ENCODE measurements around the gene PLXDC2.
"Not testable (repeated sequence)": the region's sequence is repeated elsewhere in the genome, so short reads cannot be mapped to it uniquely, and the experiment has no call there.

Gene PLXDC2

DNA sequence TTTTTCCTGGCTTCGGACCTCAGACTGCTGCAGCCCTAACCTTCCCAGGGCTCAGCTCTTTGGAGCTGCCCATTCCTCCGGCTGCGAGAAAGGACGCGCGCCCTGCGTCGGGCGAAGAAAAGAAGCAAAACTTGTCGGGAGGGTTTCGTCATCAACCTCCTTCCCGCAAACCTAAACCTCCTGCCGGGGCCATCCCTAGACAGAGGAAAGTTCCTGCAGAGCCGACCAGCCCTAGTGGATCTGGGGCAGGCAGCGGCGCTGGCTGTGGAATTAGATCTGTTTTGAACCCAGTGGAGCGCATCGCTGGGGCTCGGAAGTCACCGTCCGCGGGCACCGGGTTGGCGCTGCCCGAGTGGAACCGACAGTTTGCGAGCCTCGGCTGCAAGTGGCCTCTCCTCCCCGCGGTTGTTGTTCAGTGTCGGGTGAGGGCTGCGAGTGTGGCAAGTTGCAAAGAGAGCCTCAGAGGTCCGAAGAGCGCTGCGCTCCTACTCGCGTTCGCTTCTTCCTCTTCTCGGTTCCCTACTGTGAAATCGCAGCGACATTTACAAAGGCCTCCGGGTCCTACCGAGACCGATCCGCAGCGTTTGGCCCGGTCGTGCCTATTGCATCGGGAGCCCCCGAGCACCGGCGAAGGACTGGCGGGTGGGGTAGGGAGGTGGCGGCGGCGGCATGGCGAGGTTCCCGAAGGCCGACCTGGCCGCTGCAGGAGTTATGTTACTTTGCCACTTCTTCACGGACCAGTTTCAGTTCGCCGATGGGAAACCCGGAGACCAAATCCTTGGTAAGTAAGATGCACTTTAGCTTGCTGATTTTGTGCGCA is at the start of gene PLXDC2:
Gene PLXDC2 (plus strand): TSS at position 22 of the 820 bp plus-strand sequence.
- no peak for DNase-seq (ENCODE audit: low read depth in 2 of 2)

DNA sequence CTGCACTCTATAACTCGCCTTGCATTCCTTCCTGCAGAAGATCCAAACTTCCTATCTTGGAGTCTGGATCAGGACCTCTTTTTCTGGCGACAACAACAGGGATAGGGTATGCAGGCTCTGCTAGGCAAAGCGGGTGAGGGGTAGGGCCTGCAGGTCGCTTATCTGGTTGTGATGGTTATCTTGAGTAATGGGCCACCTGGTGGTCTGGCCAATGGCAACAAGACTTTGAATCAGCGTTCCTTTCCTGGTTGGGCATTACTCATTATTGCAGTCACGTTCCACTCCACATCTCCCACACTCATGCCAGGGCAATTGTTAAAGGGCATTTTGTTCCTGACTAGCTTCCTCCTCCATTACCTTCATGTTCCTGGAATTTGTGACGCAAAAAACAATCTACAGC is 48.4 kb upstream of the PLXDC2 start:
- DNase-seq (ENCODE audit: low read depth in 2 of 2) = no peak

GRCh38 chr10:19769826-19770225 is 46.4 kb upstream of the PLXDC2 start:
- DNase-seq (ENCODE audit: low read depth in 2 of 2) = not testable (repeated sequence)

GRCh38 chr10:19772972-19773371 is 43.3 kb upstream of the PLXDC2 start:
- no peak for DNase-seq (ENCODE audit: low read depth in 2 of 2)

DNA sequence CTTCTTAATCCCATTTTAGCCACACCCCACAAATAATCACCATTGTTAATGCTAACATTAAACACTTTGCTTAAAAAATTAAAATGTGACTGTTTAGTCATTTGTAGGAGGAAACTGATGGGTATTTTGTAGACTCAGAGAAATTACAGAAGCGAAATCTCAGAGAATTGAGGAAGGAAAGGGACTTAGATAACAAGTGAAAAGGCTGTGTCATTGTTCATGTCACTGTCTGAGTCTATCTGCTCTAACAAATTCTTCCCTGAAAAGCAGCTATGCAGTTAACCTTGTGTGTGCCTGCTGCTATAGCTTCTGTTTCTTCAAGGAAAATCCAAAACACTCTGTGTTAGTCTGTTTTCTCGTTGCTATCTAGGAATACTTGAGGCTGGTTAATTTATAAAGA is 40.9 kb upstream of the PLXDC2 start:
- DNase-seq (ENCODE audit: low read depth in 2 of 2) = no peak

DNA sequence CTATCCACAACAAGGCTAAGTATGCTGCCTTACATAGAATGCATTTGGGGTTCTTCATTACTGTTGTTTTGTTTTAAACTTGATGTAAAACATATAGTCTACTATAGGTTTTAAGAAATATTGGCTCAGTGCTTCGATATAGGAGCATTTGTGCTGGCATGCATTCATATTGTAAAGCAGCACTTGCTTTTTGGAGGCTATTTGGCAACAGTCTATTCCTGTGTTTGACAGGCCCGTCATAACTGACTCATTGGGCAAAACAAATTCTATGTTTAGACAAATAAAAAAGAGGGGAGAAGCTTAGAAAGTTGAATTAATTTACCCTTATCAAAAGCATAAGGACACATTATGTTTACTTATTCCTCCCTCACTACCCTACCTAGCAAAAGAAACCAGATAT is 38.4 kb upstream of the PLXDC2 start:
- no peak for DNase-seq (ENCODE audit: low read depth in 2 of 2)

DNA sequence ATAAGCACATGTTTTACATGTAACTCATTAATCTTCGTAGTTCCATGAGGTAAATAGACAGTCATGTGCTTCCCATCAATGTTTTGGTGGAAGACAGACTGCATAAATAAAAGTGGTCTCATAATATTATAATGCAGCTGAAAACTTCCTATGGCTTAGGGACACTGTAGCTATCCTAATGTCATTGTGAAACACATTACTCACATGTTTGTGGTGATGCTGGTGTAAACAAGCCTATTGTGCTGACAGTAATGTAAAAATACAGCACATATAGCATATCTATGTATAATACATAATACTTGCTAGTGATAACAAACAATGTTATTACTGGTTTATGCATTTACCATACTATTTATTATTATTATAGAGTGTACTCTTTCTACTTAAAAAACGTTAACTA is 37.2 kb upstream of the PLXDC2 start:
- DNase-seq (ENCODE audit: low read depth in 2 of 2) = no peak

DNA sequence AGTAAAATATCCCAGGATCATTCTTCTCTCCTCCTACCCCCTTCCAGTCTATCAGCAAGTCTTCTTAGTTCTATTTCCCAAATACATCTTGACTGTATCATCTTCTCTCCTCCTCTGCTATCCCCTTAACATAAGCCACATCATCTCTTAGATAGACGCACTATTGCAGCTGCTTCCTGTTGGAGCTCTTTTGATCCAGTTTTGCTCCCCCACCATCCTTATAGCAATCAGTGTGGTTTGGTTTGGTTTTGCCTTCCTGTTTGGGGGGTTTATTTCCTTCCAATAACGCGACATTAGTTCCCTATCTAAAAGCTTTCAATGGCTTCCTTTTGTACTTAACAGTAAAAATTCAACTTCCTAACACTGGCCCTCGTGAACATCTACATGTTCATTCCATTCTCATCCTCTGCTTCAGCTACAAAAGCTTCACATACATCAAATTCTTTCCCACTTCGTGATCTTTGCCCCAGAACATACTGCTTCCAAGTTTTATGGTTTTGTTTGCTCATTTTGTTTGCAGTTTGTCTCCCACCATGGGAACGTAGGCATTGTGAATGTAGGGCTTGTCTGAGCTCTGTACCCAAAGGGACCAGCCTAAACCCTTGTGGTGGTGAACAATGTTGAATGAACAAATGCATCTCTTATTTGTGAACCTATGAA is 33.7 kb upstream of the PLXDC2 start:
- no peak for DNase-seq (ENCODE audit: low read depth in 2 of 2)

DNA sequence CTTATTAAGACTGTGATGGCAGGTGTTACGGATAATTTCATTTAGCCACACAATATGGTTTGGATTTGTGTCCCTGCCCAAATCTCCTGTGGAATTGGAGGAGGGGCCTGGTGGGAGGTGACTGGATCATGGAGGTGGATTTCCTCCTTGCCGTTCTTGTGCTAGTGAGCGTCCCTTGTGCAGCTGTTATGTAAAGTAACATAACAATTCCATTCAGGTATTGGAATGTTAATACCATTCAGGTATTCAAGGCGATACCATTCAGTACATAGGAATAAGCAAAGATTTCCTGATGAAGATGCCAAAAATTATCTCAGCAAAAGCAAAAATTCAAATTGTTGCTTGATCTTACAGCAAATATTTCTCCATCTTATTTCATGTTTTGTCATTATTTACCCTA is 32.5 kb upstream of the PLXDC2 start:
- no peak for DNase-seq (ENCODE audit: low read depth in 2 of 2)

GRCh38 chr10:19785366-19785765 is 30.9 kb upstream of the PLXDC2 start:
- DNase-seq (ENCODE audit: low read depth in 2 of 2) = no peak

DNA sequence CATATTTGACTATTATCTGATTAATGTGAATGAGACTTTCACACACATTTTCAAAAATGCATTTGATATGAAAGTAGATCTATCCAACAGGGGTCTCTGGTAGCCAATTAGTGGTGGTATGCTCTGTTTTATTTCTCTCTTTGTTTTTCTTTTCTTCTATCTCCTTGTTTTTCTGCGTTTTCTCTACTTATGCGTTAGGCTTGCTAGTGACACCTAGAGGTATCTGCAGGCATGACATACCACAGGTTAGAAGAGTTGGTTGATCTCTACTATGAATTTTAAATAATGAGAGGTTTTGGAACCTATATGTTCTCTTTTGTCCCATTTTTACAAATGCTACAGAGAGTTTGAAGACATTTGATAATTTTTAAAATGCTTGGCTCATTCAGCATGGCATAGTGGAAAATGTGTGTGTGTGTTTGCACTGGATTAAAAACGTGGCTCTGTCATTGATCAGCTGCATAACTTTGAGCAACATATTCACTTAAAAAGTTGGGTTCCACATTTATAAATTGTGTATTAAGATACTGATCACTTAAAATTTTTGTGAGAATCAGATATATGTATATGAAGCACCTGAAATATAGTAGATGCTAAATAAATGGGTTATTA is 28.1 kb upstream of the PLXDC2 start:
- no peak for DNase-seq (ENCODE audit: low read depth in 2 of 2)

DNA sequence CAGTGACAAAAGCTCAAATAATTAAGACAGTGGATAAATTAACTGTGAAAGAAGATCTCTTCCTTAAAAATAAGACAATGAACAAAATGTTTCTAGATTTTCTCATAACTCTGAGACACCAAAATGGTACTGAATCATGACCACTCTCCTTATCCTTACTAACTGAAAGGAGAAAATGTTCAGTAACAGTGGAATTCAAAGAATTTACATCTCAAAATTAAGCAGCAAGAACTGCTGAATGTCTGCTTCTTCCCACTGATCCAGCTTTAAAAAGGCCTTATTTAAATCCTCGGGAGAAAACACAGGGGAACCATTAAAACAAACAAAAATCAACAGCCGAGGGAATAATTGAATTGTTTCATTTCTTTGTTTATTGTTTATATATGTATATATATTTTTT is 27.3 kb upstream of the PLXDC2 start:
- no peak for DNase-seq (ENCODE audit: low read depth in 2 of 2)

GRCh38 chr10:19789607-19790006 is 26.6 kb upstream of the PLXDC2 start:
- DNase-seq (ENCODE audit: low read depth in 2 of 2) = no peak

DNA sequence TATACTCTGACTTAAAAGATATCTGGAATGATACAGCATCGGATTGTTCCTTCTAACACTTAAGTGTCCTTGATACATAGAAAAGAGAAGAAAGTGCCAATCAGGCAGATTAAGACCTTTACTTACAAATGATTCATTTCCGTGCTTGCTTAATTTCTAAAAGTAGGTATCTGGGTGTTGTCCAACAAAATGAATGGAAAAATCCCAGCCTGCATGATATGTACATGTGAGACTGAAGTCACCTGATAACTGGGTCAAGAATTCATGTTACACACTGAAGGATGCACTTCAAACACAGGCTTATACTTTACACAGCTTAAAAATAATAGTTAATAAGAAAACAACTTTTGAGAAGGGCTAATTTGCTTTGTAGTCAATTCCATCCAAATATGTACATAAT is 25.2 kb upstream of the PLXDC2 start:
- DNase-seq (ENCODE audit: low read depth in 2 of 2) = no peak

DNA sequence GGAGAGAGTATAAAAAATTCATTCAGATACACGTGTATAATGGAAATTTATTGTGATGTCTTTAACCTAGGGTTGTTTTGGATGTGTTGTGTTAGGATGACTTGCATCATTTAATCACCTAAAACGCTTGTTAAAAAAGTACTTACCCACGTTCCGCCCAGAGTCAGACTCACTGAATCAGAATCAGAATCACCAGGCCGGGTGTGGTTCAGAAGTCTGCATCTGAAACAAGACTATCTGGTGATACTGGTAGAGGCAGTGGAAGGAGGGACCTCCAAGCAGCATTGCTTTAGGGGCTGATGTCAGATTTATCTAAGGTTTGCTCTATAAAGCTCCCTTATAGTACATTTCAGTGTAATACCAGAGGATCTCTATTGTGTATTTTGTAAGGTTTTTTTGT is 20.5 kb upstream of the PLXDC2 start:
- DNase-seq (ENCODE audit: low read depth in 2 of 2) = no peak

- DNase-seq (ENCODE audit: low read depth in 2 of 2) = no peak
Measured at GRCh38 chr10:19800161-19800560, 16.1 kb upstream of the PLXDC2 start.

- DNase-seq (ENCODE audit: low read depth in 2 of 2) = no peak
Measured at GRCh38 chr10:19801369-19801768, 14.9 kb upstream of the PLXDC2 start.

GRCh38 chr10:19803676-19804075 is 12.6 kb upstream of the PLXDC2 start:
- DNase-seq (ENCODE audit: low read depth in 2 of 2) = no peak

GRCh38 chr10:19809481-19809880 is 6.8 kb upstream of the PLXDC2 start:
- no peak for DNase-seq (ENCODE audit: low read depth in 2 of 2)

- DNase-seq (ENCODE audit: low read depth in 2 of 2) = no peak
Measured at GRCh38 chr10:19811540-19811939, 4.7 kb upstream of the PLXDC2 start.

- DNase-seq (ENCODE audit: low read depth in 2 of 2) = no peak
Measured at GRCh38 chr10:19812976-19813375, 3.3 kb upstream of the PLXDC2 start.

GRCh38 chr10:19815036-19815730 is 1.0 kb upstream of the PLXDC2 start:
- DNase-seq (ENCODE audit: low read depth in 2 of 2) = no peak

Measured in stimulated activated CD4-positive, alpha-beta T cell treated with anti-CD3 and anti-CD28 coated beads, Interleukin-1b, Interleukin-23, amount 100 ng/mL, for 4 hours (primary cell).